Loucy (cell line): ENCODE results near the gene CAMTA1.

Experiments
- CTCF ChIP-seq: fragments of 200-600 bp; sonication (generic); conservative IDR thresholded peaks from 2 replicates; pipeline ENCODE4 v1.5.1; 2014; ENCODE audit warnings: mild to moderate bottlenecking, antibody characterized with exemption, low read length
- EZH2phosphoT487 ChIP-seq: fragments of 200-600 bp; IDR thresholded peaks from 2 replicates; pipeline ENCODE4 v1.6.1; 2018; ENCODE audit warnings: antibody characterized with exemption, mild to moderate bottlenecking, moderate library complexity, borderline replicate concordance

DNA sequence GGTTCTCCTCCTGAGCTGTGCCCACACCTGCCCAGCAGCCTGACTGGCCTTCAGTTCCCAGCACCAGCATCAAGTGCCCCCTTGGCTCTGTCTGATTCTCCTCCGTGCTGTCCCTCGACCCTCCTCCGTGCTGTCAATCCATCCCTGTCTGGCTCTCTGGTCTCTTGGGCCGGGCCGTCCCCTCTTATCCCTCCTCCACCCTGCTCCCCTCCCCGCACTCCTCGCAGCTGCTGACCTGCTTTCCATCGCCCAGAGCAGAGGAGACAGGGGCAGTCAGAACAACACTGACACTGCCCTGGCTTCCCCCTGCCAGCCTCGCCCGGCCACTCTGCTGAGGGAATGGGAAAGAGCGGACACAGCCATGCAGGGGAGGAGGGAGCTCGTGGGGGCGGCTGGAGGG is 267.4 kb downstream of the CAMTA1 start:
- no peak for TF ChIP-seq CTCF
- no peak for TF ChIP-seq EZH2phosphoT487
